ENCODE data around the gene SELENOO. TPM values are rescaled to one million over a fixed set of nuclear protein-coding genes. Genes with fewer than 3 reads are reported as not detected.

The SELENOO gene
- total RNA-seq, 1 experiment from 2014 or later: 41.3 TPM

GRCh38 chr22:50206599-50206998 lies 5.8 kb downstream of the SELENOO start:
- Histone ChIP-seq H3K4me1 (ENCODE audit: insufficient read depth, low read length, poor library complexity, severe bottlenecking) (peaks cover 8% of the 10 kb centered on the region), H3K27ac (ENCODE audit: low read depth, low read length, poor library complexity, severe bottlenecking) (no peak overlapping the region), H3K9me3 (ENCODE audit: low read depth, low read length, poor library complexity, severe bottlenecking) (peaks cover 5% of the 10 kb centered on the region), H3K36me3 (ENCODE audit: insufficient read depth, low read length, poor library complexity, severe bottlenecking) (peaks cover 38% of the 10 kb centered on the region), H3K4me3 (ENCODE audit: low read depth, low read length, poor library complexity, severe bottlenecking) (no peak overlapping the region), H3K27me3 (replicated peaks; ENCODE audit: insufficient read depth, low read depth, low read length, poor library complexity) (no peaks in the 10 kb centered on the region)
- ChIA-PET CTCF (no interaction called here), POLR2A (ENCODE audit: low non-redundant PET) (no interaction called here)
- TF ChIP-seq EZH2 (IDR thresholded peaks at IDR 0.05; ENCODE audit: borderline replicate concordance, low read depth, low read length, poor library complexity, severe bottlenecking): no peak
- peak; percentile 54 for TF ChIP-seq CTCF (conservative IDR thresholded peaks at IDR 0.05; ENCODE audit: low read depth, low read length)
- DNase-seq (ENCODE audit: low spot score): peak; percentile 52
- BruUV-seq (replicated peaks): no TSS peak
- intact Hi-C loops (cut with micrococcal nuclease; ENCODE audit: unreplicated experiment): loop anchor here (5.0 kb wide), 1 partner anchor 274 kb away; no protein-coding TSS in a partner anchor

GRCh38 chr22:50207383-50208140 lies 6.8 kb downstream of the SELENOO start:
- POLR2A ChIA-PET (ENCODE audit: low non-redundant PET): interaction anchor here (0.6 to 0.7 kb wide), 2 partner anchors 14 to 80 kb away, joined by 3 to 9 read pairs; no protein-coding TSS in a partner anchor
- H3K27me3 ChIP-seq (replicated peaks; ENCODE audit: insufficient read depth, low read depth, low read length, poor library complexity): no peaks in the 10 kb centered on the region
- peaks cover 45% of the 10 kb centered on the region for H3K36me3 ChIP-seq (ENCODE audit: insufficient read depth, low read length, poor library complexity, severe bottlenecking)
- BruUV-seq (replicated peaks): no TSS peak
- DNase-seq (ENCODE audit: low spot score): no peak
- H3K9me3 ChIP-seq (ENCODE audit: low read depth, low read length, poor library complexity, severe bottlenecking): peaks cover 5% of the 10 kb centered on the region
- H3K4me1 ChIP-seq (ENCODE audit: insufficient read depth, low read length, poor library complexity, severe bottlenecking): no peaks in the 10 kb centered on the region
- intact Hi-C loops (cut with micrococcal nuclease; ENCODE audit: unreplicated experiment): loop anchor here (5.0 kb wide), 1 partner anchor 275 kb away; no protein-coding TSS in a partner anchor
- TF ChIP-seq EZH2 (IDR thresholded peaks at IDR 0.05; ENCODE audit: borderline replicate concordance, low read depth, low read length, poor library complexity, severe bottlenecking) (no peak), CTCF (conservative IDR thresholded peaks at IDR 0.05; ENCODE audit: low read depth, low read length) (no peak)
- CTCF ChIA-PET: no interaction called here
- no peak overlapping the region for H3K4me3 ChIP-seq (ENCODE audit: low read depth, low read length, poor library complexity, severe bottlenecking)
- H3K27ac ChIP-seq (ENCODE audit: low read depth, low read length, poor library complexity, severe bottlenecking): no peak overlapping the region

- TF ChIP-seq CTCF (conservative IDR thresholded peaks at IDR 0.05; ENCODE audit: low read depth, low read length) (no peak), EZH2 (IDR thresholded peaks at IDR 0.05; ENCODE audit: borderline replicate concordance, low read depth, low read length, poor library complexity, severe bottlenecking) (no peak)
- no peaks in the 10 kb centered on the region for H3K4me1 ChIP-seq (ENCODE audit: insufficient read depth, low read length, poor library complexity, severe bottlenecking)
- H3K36me3 ChIP-seq (ENCODE audit: insufficient read depth, low read length, poor library complexity, severe bottlenecking): peaks cover 39% of the 10 kb centered on the region
- H3K4me3 ChIP-seq (ENCODE audit: low read depth, low read length, poor library complexity, severe bottlenecking): no peak overlapping the region
- H3K27ac ChIP-seq (ENCODE audit: low read depth, low read length, poor library complexity, severe bottlenecking): no peak overlapping the region
- ChIA-PET CTCF (no interaction called here), POLR2A (ENCODE audit: low non-redundant PET) (interaction anchor here (0.6 to 0.7 kb wide), 3 partner anchors 15 to 81 kb away, joined by 3 to 9 read pairs (median 6); no protein-coding TSS in a partner anchor)
- no TSS peak for BruUV-seq (replicated peaks)
- H3K9me3 ChIP-seq (ENCODE audit: low read depth, low read length, poor library complexity, severe bottlenecking): no peaks in the 10 kb centered on the region
- H3K27me3 ChIP-seq (replicated peaks; ENCODE audit: insufficient read depth, low read depth, low read length, poor library complexity): no peaks in the 10 kb centered on the region
- DNase-seq (ENCODE audit: low spot score): no peak
- intact Hi-C loops (cut with micrococcal nuclease; ENCODE audit: unreplicated experiment): loop anchor here (5.0 kb wide), 1 partner anchor 276 kb away; no protein-coding TSS in a partner anchor
These were observed 7.7 kb downstream of the SELENOO start for GRCh38 chr22:50208430-50208938.

Measured in A673 (cell line).